Upper lobe of left lung (tissue), 6 donors: ENCODE data around the gene SCYGR8. TPM values are rescaled to one million over a fixed set of nuclear protein-coding genes. Genes with fewer than 3 reads are reported as not detected.

Experiments used
- ATAC-seq, 2 donors: fragments of 200-7000 bp; cut with Tn5 transposase; one replicate each; pipeline ENCODE4 v1.9.1; 2022; ENCODE audit warnings: mild to moderate bottlenecking in 2 of 2, moderate library complexity in 2 of 2; ENCODE audit not compliant: low FRiP score in 2 of 2
- DNase-seq, 2 donors: peaks; one replicate each; pipeline ENCODE4 v3.0.0-alpha.2; 2019 to 2020
- H3K27ac ChIP-seq, 4 donors: fragments of 200-600 bp; sonication (generic); one replicate each; pipeline ENCODE4 v1.5.1; 2016 to 2019
- H3K27me3 ChIP-seq, 4 donors: fragments of 200-600 bp; sonication (generic); one replicate each; pipeline ENCODE4 v1.5.1; 2017 to 2019
- H3K36me3 ChIP-seq, 4 donors: fragments of 200-600 bp; sonication (generic); one replicate each; pipeline ENCODE4 v1.5.1; 2016 to 2019
- H3K4me1 ChIP-seq, 4 donors: fragments of 200-600 bp; sonication (generic); one replicate each; pipeline ENCODE4 v1.5.1; 2018 to 2019
- H3K4me3 ChIP-seq, 4 donors: fragments of 200-600 bp; sonication (generic); one replicate each; pipeline ENCODE4 v1.5.1; 2017 to 2019; ENCODE audit warnings: mild to moderate bottlenecking in 2 of 4, moderate library complexity in 1 of 4
- H3K9me3 ChIP-seq, 4 donors: fragments of 200-600 bp; sonication (generic); one replicate each; pipeline ENCODE4 v1.5.1; 2018 to 2019
- CTCF ChIP-seq, 6 experiments: fragments of 450-650 bp in 4 of 6; fragments of 200-600 bp in 2 of 6; sonication (generic) in 2 of 6; IDR thresholded peaks; one replicate each; pipeline ENCODE4 v1.5.1; 2016 to 2019; ENCODE audit warnings: antibody characterized with exemption in 6 of 6
- EP300 ChIP-seq, 4 donors: sonication (generic); formaldehyde crosslinking; IDR thresholded peaks; one replicate each; pipeline ENCODE4 v1.5.1; 2017; ENCODE audit warnings: antibody characterized with exemption in 4 of 4, control low read depth in 2 of 4
- POLR2A ChIP-seq, 4 donors: fragments of 450-650 bp; IDR thresholded peaks; one replicate each; pipeline ENCODE4 v1.5.1; 2016 to 2017; ENCODE audit warnings: antibody characterized with exemption in 4 of 4, mild to moderate bottlenecking in 2 of 4
- POLR2AphosphoS5 ChIP-seq, 2 donors: sonication (generic); formaldehyde crosslinking; IDR thresholded peaks; one replicate each; pipeline ENCODE4 v1.5.1; 2017; ENCODE audit warnings: antibody characterized with exemption in 2 of 2
- WGBS, 2 donors: methylation state at CpG; one replicate each; pipeline ENCODE4 v1.1.5; 2017 to 2018; 5-methylcytosine and 5-hydroxymethylcytosine counted together
- total RNA-seq, 6 donors: library from RNA; depleted of rRNA in 4 of 6; stranded (reverse); fragments of >200 nt in 4 of 6; gene quantifications; one replicate each; pipeline versions ENCODE4 v1.1.0 to v1.2.1, GENCODE V29; 2016 to 2021
- donor health status: DM: no; HTN: no; CAD: no; lungs with moderate emphysema.
- donor health status: DM: no; HTN: yes; CAD: no; lungs with severe emphysema.

Gene SCYGR8
- total RNA-seq, 6 donors from 2014 or later, result not detected

DNA sequence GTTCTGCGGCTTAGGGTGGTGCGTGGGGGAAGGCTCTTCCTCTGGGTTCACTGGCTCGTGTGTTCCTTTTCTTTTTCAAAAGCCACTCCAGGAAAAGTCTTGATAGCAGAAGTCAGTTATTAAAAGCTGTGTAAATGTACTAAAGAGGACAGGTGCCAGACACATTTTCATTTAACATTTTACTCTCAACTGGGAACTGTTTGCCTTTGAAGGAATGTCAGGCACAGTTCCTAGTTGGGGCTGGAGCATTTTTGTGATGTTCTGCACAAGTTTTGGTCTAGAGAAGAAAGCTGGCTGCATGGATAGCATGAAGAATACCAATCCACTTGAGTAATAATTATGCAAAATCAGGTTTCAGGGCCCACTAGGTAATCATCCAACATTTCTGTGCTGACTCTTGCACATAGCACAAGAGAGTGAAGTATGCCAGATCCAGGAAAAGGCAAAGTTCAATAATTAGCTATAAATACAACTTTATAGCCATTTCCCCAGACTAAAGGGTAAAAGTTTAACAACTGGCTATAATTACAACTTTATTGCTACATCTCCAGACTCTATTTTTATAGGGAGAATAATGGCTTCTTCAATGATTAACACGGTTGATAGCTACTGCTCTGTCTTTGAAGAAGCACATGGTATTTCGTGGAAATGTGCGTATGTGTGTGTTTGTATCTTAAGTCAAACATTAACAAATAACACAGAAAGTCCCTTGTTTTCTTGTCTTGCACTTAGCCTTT is 16.2 kb downstream of the SCYGR8 start:
- no peak overlapping the region for H3K27ac ChIP-seq
- ATAC-seq, result no peak
- H3K4me3 ChIP-seq, result no peak overlapping the region

GRCh38 chr2:227765788-227766372 is 20.2 kb downstream of the SCYGR8 start:
- no peak for TF ChIP-seq POLR2AphosphoS5 (IDR thresholded peaks at IDR 0.05)
- no peak for TF ChIP-seq POLR2A (IDR thresholded peaks at IDR 0.05)
- TF ChIP-seq CTCF (IDR thresholded peaks at IDR 0.05), result no peak
- TF ChIP-seq EP300 (IDR thresholded peaks at IDR 0.05), result no peak
- ATAC-seq, result peak in 1 of 2 donors; percentile 37
- no peak overlapping the region for H3K4me3 ChIP-seq
- no peaks in the 10 kb centered on the region for H3K36me3 ChIP-seq
- peaks cover 0 to 17% (median 8%) of the 10 kb centered on the region in 4 donors for H3K4me1 ChIP-seq
- no peak for DNase-seq
- 52 to 61% methylated on average over 4 of the region's 4 CpGs for WGBS, 2 donors
- H3K9me3 ChIP-seq, result no peaks in the 10 kb centered on the region
- H3K27me3 ChIP-seq, result no peaks in the 10 kb centered on the region
- H3K27ac ChIP-seq, result peak overlapping the region in 1 of 4 donors; percentile 12

More for the DNA sequence above, 16.2 kb downstream of the SCYGR8 start:
- TF ChIP-seq POLR2A (IDR thresholded peaks at IDR 0.05), result no peak
- TF ChIP-seq CTCF (IDR thresholded peaks at IDR 0.05), result no peak
- TF ChIP-seq EP300 (IDR thresholded peaks at IDR 0.05), result no peak
- TF ChIP-seq POLR2AphosphoS5 (IDR thresholded peaks at IDR 0.05), result no peak
- 62 to 65% methylated on average over 6 of the region's 6 CpGs for WGBS, 2 donors
- Histone ChIP-seq H3K36me3 (no peaks in the 10 kb centered on the region), H3K9me3 (no peaks in the 10 kb centered on the region), H3K27me3 (no peaks in the 10 kb centered on the region), H3K4me1 (peaks cover 0 to 17% (median 8%) of the 10 kb centered on the region in 4 donors)
- DNase-seq, result no peak

DNA sequence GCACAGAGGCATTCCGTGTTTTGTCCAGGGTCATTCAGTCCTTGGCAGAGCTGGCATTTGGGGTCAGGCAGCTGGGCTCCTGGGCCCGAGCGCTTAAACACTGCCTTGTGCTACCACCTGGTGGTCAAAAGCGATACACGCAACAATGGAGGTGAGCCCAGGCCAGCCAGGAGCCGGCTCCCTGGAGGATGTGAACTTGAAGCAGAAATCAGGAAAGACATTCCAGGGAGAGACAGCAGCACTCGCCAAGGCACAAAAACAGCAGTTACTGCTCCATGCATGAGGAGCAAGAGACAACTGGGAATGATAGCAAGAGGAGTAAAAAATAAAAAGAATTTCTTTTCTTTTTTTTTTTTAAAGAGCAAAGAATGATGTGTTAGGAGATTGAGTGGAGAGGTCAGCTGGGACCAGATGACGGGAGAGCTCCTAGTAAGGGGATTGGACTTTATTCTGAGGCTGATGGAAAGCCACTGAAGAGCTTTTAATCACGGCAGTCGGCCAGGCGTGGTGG is 20.7 kb downstream of the SCYGR8 start:
- WGBS, 2 donors, result 21 to 25% methylated on average over 11 of the region's 11 CpGs
- no peaks in the 10 kb centered on the region for H3K36me3 ChIP-seq
- no peaks in the 10 kb centered on the region for H3K27me3 ChIP-seq
- no peaks in the 10 kb centered on the region for H3K9me3 ChIP-seq
- ATAC-seq (peak; percentile 91 to 97), DNase-seq (peak; percentile 52 to 84)
- H3K4me1 ChIP-seq, result peaks cover 0 to 17% (median 7%) of the 10 kb centered on the region in 4 donors
- no peak overlapping the region for H3K4me3 ChIP-seq
- H3K27ac ChIP-seq, result no peak overlapping the region
- TF ChIP-seq POLR2A (IDR thresholded peaks at IDR 0.05) (no peak), EP300 (IDR thresholded peaks at IDR 0.05) (no peak), CTCF (IDR thresholded peaks at IDR 0.05) (peak; percentile 80 to 91 (median 83)), POLR2AphosphoS5 (IDR thresholded peaks at IDR 0.05) (no peak)

- no peaks in the 10 kb centered on the region for H3K27me3 ChIP-seq
- DNase-seq (peak in 1 of 2 donors; percentile 76), ATAC-seq (no peak)
- no peaks in the 10 kb centered on the region for H3K36me3 ChIP-seq
- H3K27ac ChIP-seq, result no peak overlapping the region
- 86 to 88% methylated on average over 8 to 18 of the region's 22 CpGs for WGBS, 2 donors
- TF ChIP-seq EP300 (IDR thresholded peaks at IDR 0.05), result no peak
- no peak for TF ChIP-seq POLR2AphosphoS5 (IDR thresholded peaks at IDR 0.05)
- no peak for TF ChIP-seq CTCF (IDR thresholded peaks at IDR 0.05)
- no peak for TF ChIP-seq POLR2A (IDR thresholded peaks at IDR 0.05)
- H3K4me1 ChIP-seq, result peaks cover 0 to 11% (median 6%) of the 10 kb centered on the region in 4 donors
- H3K9me3 ChIP-seq, result no peaks in the 10 kb centered on the region
- no peak overlapping the region for H3K4me3 ChIP-seq
Observed at GRCh38 chr2:227767830-227768229, 22.1 kb downstream of the SCYGR8 start.
